CD14-positive monocyte (primary cell): ENCODE data around the gene IL1R2. TPM values are rescaled to one million over a fixed set of nuclear protein-coding genes. Genes with fewer than 3 reads are reported as not detected.

Experiments used
- DNase-seq, 3 donors: peaks; one replicate each; pipeline ENCODE4 v3.0.0-alpha.2; 2011 to 2022
- H2AFZ ChIP-seq: 2 replicates; pipeline ENCODE4 v1.6.0; 2012; ENCODE audit warnings: mild to moderate bottlenecking, low read depth, low read length, inconsistent platforms; ENCODE audit not compliant: insufficient read depth, poor library complexity, severe bottlenecking
- H3K27ac ChIP-seq, 2 donors: 1 replicate in 1 of 2; 2 replicates in 1 of 2; pipeline ENCODE4 v1.5.1; 2012 to 2013; ENCODE audit warnings: low read length in 2 of 2, control low read depth in 1 of 2, inconsistent platforms in 1 of 2, low read depth in 1 of 2, mild to moderate bottlenecking in 1 of 2
- H3K27me3 ChIP-seq, 2 donors: one replicate each; pipeline versions ENCODE4 v1.6.0 to v1.6.1; 2011 to 2013; ENCODE audit warnings: low read length in 2 of 2; ENCODE audit not compliant: control insufficient read depth in 2 of 2, insufficient read depth in 2 of 2
- H3K36me3 ChIP-seq, 2 donors: replicated peaks in 1 of 2; 1 replicate in 1 of 2; 2 replicates in 1 of 2; pipeline versions ENCODE4 v1.5.1 to v1.6.1; 2012 to 2013; ENCODE audit warnings: low read length in 2 of 2, control low read depth in 1 of 2, inconsistent platforms in 1 of 2, mild to moderate bottlenecking in 1 of 2; ENCODE audit not compliant: insufficient read depth in 2 of 2, control insufficient read depth in 1 of 2
- H3K4me1 ChIP-seq, 2 donors: 1 replicate in 1 of 2; 2 replicates in 1 of 2; pipeline versions ENCODE4 v1.5.1 to v1.6.1; 2012 to 2013; ENCODE audit warnings: low read length in 2 of 2, control low read depth in 1 of 2, inconsistent platforms in 1 of 2, mild to moderate bottlenecking in 1 of 2, moderate library complexity in 1 of 2; ENCODE audit not compliant: insufficient read depth in 2 of 2, control insufficient read depth in 1 of 2
- H3K4me2 ChIP-seq: replicated peaks from 2 replicates; pipeline ENCODE3; 2012; ENCODE audit warnings: low read length, moderate library complexity, mild to moderate bottlenecking; ENCODE audit not compliant: poor library complexity, severe bottlenecking; ENCODE audit errors: extremely low read depth
- H3K4me3 ChIP-seq, 3 experiments: fragments of 200-600 bp in 1 of 3; sonication (generic) in 1 of 3; replicated peaks in 1 of 3; 1 replicate in 2 of 3; 2 replicates in 1 of 3; pipeline ENCODE4 v1.5.1; 2011 to 2013; ENCODE audit warnings: low read length in 3 of 3, mild to moderate bottlenecking in 3 of 3, control low read depth in 2 of 3, low read depth in 2 of 3, inconsistent platforms in 1 of 3, moderate library complexity in 1 of 3
- H3K79me2 ChIP-seq: 2 replicates; pipeline ENCODE4 v1.6.0; 2012; ENCODE audit warnings: mild to moderate bottlenecking, control low read depth, inconsistent platforms, low read length, moderate library complexity; ENCODE audit not compliant: insufficient read depth
- H3K9ac ChIP-seq: 2 replicates; pipeline ENCODE4 v1.6.0; 2017; ENCODE audit warnings: low read length, mild to moderate bottlenecking; ENCODE audit not compliant: insufficient read depth, poor library complexity, severe bottlenecking
- H3K9me3 ChIP-seq, 2 donors: replicated peaks in 1 of 2; 1 replicate in 1 of 2; 2 replicates in 1 of 2; pipeline versions ENCODE4 v1.5.1 to v1.6.1; 2012 to 2013; ENCODE audit warnings: low read length in 2 of 2, control low read depth in 1 of 2; ENCODE audit not compliant: control insufficient read depth in 1 of 2, insufficient read depth in 1 of 2
- H4K20me1 ChIP-seq: 2 replicates; pipeline ENCODE4 v1.6.0; 2012; ENCODE audit warnings: mild to moderate bottlenecking, low read length, control low read depth, moderate library complexity; ENCODE audit not compliant: insufficient read depth
- H3K27ac Mint-ChIP-seq, 7 donors: one replicate each; pipeline ENCODE4 v1.8.0; 2020; ENCODE audit warnings: mild to moderate bottlenecking in 7 of 7, mixed read lengths in 7 of 7, moderate library complexity in 6 of 7, inconsistent platforms in 2 of 7
- H3K27me3 Mint-ChIP-seq, 3 donors: one replicate each; pipeline ENCODE4 v1.8.0; 2021 to 2022; ENCODE audit warnings: low read depth in 3 of 3, mild to moderate bottlenecking in 3 of 3, mixed read lengths in 3 of 3, moderate library complexity in 3 of 3, inconsistent platforms in 1 of 3
- H3K36me3 Mint-ChIP-seq, 2 donors: one replicate each; pipeline ENCODE4 v1.8.0; 2020; ENCODE audit warnings: mixed read lengths in 2 of 2, inconsistent platforms in 1 of 2, mild to moderate bottlenecking in 1 of 2
- H3K4me1 Mint-ChIP-seq: one replicate; pipeline ENCODE4 v1.8.0; 2020; ENCODE audit warnings: mild to moderate bottlenecking, mixed read lengths
- H3K4me3 Mint-ChIP-seq, 2 donors: one replicate each; pipeline ENCODE4 v1.8.0; 2020; ENCODE audit warnings: mild to moderate bottlenecking in 2 of 2, mixed read lengths in 2 of 2, moderate library complexity in 1 of 2
- H3K9me3 Mint-ChIP-seq, 7 donors: one replicate each; pipeline ENCODE4 v1.8.0; 2020 to 2022; ENCODE audit warnings: mixed read lengths in 7 of 7, mild to moderate bottlenecking in 6 of 7, moderate library complexity in 6 of 7, inconsistent platforms in 2 of 7
- CTCF ChIP-seq: fragments of 200-600 bp; IDR thresholded peaks from one replicate; pipeline ENCODE4 v1.8.0; 2022; ENCODE audit warnings: antibody characterized with exemption, mild to moderate bottlenecking
- WGBS: methylation state at CpG from one replicate; pipeline ENCODE4 v1.1.5; 2013; ENCODE audit warnings: missing lambda C conversion rate; ENCODE audit not compliant: insufficient coverage; 5-methylcytosine and 5-hydroxymethylcytosine counted together
- intact Hi-C, 2 donors: fragments of 100-400 bp; cut with micrococcal nuclease; formaldehyde crosslinking; loops; one replicate each; pipeline versions ENCODE4 v1.15.0 to v1.15.1; 2023
- polyA plus RNA-seq, 3 donors: library from polyadenylated mRNA; depleted of rRNA in 1 of 3; unstranded in 2 of 3; stranded (reverse) in 1 of 3; fragments of 300-500 nt in 2 of 3; fragments of >200 nt in 1 of 3; fragmentation: Illumina TruSeq in 2 of 3; gene quantifications; 1 replicate in 2 of 3; 2 replicates in 1 of 3; pipeline ENCODE4 v1.2.3, GENCODE V29; 2012 to 2021

The IL1R2 gene
- polyA plus RNA-seq, 3 donors, result 5.9 to 12.0 (median 6.2) TPM

DNA sequence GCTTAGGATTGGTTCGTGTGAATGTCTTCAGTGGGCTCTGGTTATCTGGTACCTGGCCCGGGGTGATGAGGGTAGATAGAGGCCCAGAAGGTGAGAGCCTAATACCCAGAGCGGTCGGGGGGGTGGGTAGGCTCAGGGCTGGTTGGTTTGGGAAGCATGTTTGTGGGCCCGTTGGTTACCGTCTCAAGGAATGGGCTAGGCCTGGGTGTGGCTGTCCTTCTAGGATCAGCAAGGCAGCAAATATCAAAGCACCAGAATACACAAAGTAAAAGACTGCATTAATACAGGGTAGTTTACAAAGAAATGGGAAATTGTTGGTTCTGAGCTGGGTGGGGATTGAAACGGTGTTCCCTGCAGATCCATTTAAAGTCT, 6.0 kb upstream of the IL1R2 start:
- Histone ChIP-seq H3K36me3 (peaks cover 8 to 17% of the 10 kb centered on the region in 2 donors), H3K4me3 (no peak overlapping the region), H3K79me2 (no peaks in the 10 kb centered on the region), H2AFZ (no peak overlapping the region), H3K4me2 (no peak overlapping the region), H4K20me1 (no peaks in the 10 kb centered on the region), H3K27ac (no peak overlapping the region), H3K4me1 (peaks cover 22 to 23% of the 10 kb centered on the region in 2 donors), H3K9me3 (no peaks in the 10 kb centered on the region), H3K9ac (no peak overlapping the region), H3K27me3 (no peaks in the 10 kb centered on the region)
- WGBS, result 80% methylated on average over 3 of the region's 7 CpGs
- Mint-ChIP-seq H3K9me3 (peaks cover 0 to 2% (median 0%) of the 10 kb centered on the region in 7 donors), H3K4me3 (no peak overlapping the region), H3K36me3 (peaks cover 33% of the 10 kb centered on the region in 2 donors), H3K27ac (peak overlapping the region in 1 of 7 donors; percentile 70), H3K27me3 (peaks cover 0 to 2% (median 1%) of the 10 kb centered on the region in 3 donors), H3K4me1 (peaks cover 24% of the 10 kb centered on the region)
- DNase-seq, result no peak
- no peak for TF ChIP-seq CTCF
- intact Hi-C loops, result loop anchor here in 1 of 2 donors (10.0 kb wide), 1 partner anchor 101 kb away; no protein-coding TSS in a partner anchor

- H4K20me1 ChIP-seq, result no peaks in the 10 kb centered on the region
- H2AFZ ChIP-seq, result no peak overlapping the region
- Mint-ChIP-seq H3K9me3 (peaks cover 0 to 2% (median 0%) of the 10 kb centered on the region in 7 donors), H3K27ac (peak overlapping the region in 1 of 7 donors; percentile 23), H3K4me3 (no peak overlapping the region), H3K27me3 (peaks cover 0 to 2% (median 1%) of the 10 kb centered on the region in 3 donors), H3K36me3 (peaks cover 33% of the 10 kb centered on the region in 2 donors), H3K4me1 (peaks cover 30% of the 10 kb centered on the region)
- 96% methylated on average over 4 of the region's 4 CpGs for WGBS
- no peak for TF ChIP-seq CTCF
- no peak for DNase-seq
- peaks cover 28 to 29% of the 10 kb centered on the region in 2 donors for H3K4me1 ChIP-seq
- no peaks in the 10 kb centered on the region for H3K79me2 ChIP-seq
- no peak overlapping the region for H3K4me3 ChIP-seq
- H3K9me3 ChIP-seq, result no peaks in the 10 kb centered on the region
- peaks cover 8 to 17% of the 10 kb centered on the region in 2 donors for H3K36me3 ChIP-seq
- H3K27ac ChIP-seq, result no peak overlapping the region
- no peak overlapping the region for H3K9ac ChIP-seq
- intact Hi-C loops, result loop anchor here in 1 of 2 donors (10.0 kb wide), 1 partner anchor 102 kb away; no protein-coding TSS in a partner anchor
- H3K4me2 ChIP-seq, result no peak overlapping the region
- H3K27me3 ChIP-seq, result no peaks in the 10 kb centered on the region
Measured at GRCh38 chr2:101986376-101986775, 5.4 kb upstream of the IL1R2 start.
